Natural killer cell (primary cell): ENCODE measurements around the gene TCF7L1. TPM values are rescaled to one million over a fixed set of nuclear protein-coding genes. Genes with fewer than 3 reads are reported as not detected.

Experiments
- ATAC-seq, 3 donors: fragments of 150-1000 bp in 2 of 3; fragments of 200-7000 bp in 1 of 3; cut with Tn5 transposase; 1 replicate in 1 of 3; 2 replicates in 2 of 3; pipeline ENCODE4 v1.10.0; 2021; ENCODE audit warnings: mild to moderate bottlenecking in 2 of 3, moderate library complexity in 2 of 3
- DNase-seq, 2 donors: peaks; one replicate each; pipeline versions ENCODE4 v3.0.0 to v3.0.0-alpha.2; 2013 to 2021; ENCODE audit warnings: mixed read lengths in 1 of 2
- H3K27ac ChIP-seq: one replicate; pipeline ENCODE4 v1.5.1; 2013; ENCODE audit warnings: mild to moderate bottlenecking, low read length
- H3K27me3 ChIP-seq: one replicate; pipeline ENCODE4 v1.6.1; 2013; ENCODE audit warnings: low read length; ENCODE audit not compliant: control insufficient read depth, insufficient read depth
- H3K36me3 ChIP-seq: one replicate; pipeline ENCODE4 v1.6.1; 2013; ENCODE audit warnings: low read length; ENCODE audit not compliant: control insufficient read depth, insufficient read depth
- H3K4me1 ChIP-seq: one replicate; pipeline ENCODE4 v1.6.1; 2013; ENCODE audit warnings: low read length; ENCODE audit not compliant: control insufficient read depth, insufficient read depth
- H3K4me3 ChIP-seq: one replicate; pipeline ENCODE4 v1.5.1; 2013; ENCODE audit warnings: low read length
- H3K9me3 ChIP-seq: one replicate; pipeline ENCODE4 v1.6.1; 2013; ENCODE audit warnings: low read length; ENCODE audit not compliant: control insufficient read depth, insufficient read depth
- H3K27ac Mint-ChIP-seq, 2 donors: one replicate each; pipeline ENCODE4 v1.8.0; 2022; ENCODE audit warnings: mild to moderate bottlenecking in 2 of 2, mixed read lengths in 2 of 2, moderate library complexity in 1 of 2
- H3K27me3 Mint-ChIP-seq, 2 donors: one replicate each; pipeline ENCODE4 v1.8.0; 2022; ENCODE audit warnings: low read depth in 2 of 2, mixed read lengths in 2 of 2
- H3K36me3 Mint-ChIP-seq: one replicate; pipeline ENCODE4 v1.8.0; 2022; ENCODE audit warnings: mixed read lengths
- H3K4me1 Mint-ChIP-seq, 2 donors: one replicate each; pipeline ENCODE4 v1.8.0; 2022; ENCODE audit warnings: mixed read lengths in 2 of 2
- H3K4me3 Mint-ChIP-seq: one replicate; pipeline ENCODE4 v1.8.0; 2022; ENCODE audit warnings: mild to moderate bottlenecking, moderate library complexity, mixed read lengths
- H3K9me3 Mint-ChIP-seq, 2 donors: one replicate each; pipeline ENCODE4 v1.8.0; 2022; ENCODE audit warnings: mixed read lengths in 2 of 2
- WGBS: methylation state at CpG from one replicate; pipeline ENCODE4 v1.1.7; 2013; ENCODE audit warnings: missing lambda C conversion rate; ENCODE audit not compliant: insufficient coverage; 5-methylcytosine and 5-hydroxymethylcytosine counted together
- intact Hi-C: fragments of 100-400 bp; cut with micrococcal nuclease; formaldehyde crosslinking; loops from one replicate; pipeline ENCODE4 v1.14.2; 2022
- total RNA-seq, 4 donors: library from RNA; stranded (reverse); fragments of 120-200 nt in 1 of 4; gene quantifications; one replicate each; pipeline versions ENCODE4 v1.2.3 to v1.2.4, GENCODE V29; 2013 to 2022
- TF ChIP-seq, protein P1 (sequence below): fragments of 200-600 bp; IDR thresholded peaks from one replicate; pipeline ENCODE4 v1.8.0; 2022; ENCODE audit warnings: antibody characterized with exemption

TCF7L1 gene
- total RNA-seq, 3 donors from 2014 or later (not counting 1 experiment from before 2014, with no cell fraction given): not detected

DNA sequence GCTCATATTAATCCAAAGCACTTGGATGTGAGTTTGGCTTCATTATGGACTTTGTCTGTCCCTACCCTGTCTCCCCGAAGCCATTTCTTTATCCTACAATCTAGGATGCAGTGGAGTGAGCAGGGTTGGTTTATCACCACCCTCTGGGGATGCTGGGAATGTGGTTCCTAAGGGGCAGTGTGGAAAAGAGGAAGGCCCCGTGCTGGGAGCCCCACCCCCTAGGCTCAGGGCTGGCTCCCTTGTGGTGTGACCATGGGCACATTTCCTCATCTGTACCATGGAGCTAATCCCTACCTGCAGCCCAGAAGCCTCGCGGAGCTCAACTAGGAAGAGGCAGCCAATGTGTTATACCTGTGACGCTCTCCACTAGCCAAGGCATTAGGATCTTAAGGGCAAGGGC is 102.1 kb downstream of the TCF7L1 start:
- Mint-ChIP-seq H3K4me1 (peaks cover 7 to 12% of the 10 kb centered on the region in 2 donors), H3K36me3 (no peaks in the 10 kb centered on the region), H3K9me3 (no peaks in the 10 kb centered on the region), H3K4me3 (no peak overlapping the region), H3K27me3 (peaks cover 12 to 20% of the 10 kb centered on the region in 2 donors), H3K27ac (no peak overlapping the region)
- no peak for ATAC-seq
- H3K4me3 ChIP-seq: no peak overlapping the region
- 73% methylated on average over 4 of the region's 5 CpGs for WGBS
- H3K4me1 ChIP-seq: no peaks in the 10 kb centered on the region
- TF ChIP-seq, protein P1, sequence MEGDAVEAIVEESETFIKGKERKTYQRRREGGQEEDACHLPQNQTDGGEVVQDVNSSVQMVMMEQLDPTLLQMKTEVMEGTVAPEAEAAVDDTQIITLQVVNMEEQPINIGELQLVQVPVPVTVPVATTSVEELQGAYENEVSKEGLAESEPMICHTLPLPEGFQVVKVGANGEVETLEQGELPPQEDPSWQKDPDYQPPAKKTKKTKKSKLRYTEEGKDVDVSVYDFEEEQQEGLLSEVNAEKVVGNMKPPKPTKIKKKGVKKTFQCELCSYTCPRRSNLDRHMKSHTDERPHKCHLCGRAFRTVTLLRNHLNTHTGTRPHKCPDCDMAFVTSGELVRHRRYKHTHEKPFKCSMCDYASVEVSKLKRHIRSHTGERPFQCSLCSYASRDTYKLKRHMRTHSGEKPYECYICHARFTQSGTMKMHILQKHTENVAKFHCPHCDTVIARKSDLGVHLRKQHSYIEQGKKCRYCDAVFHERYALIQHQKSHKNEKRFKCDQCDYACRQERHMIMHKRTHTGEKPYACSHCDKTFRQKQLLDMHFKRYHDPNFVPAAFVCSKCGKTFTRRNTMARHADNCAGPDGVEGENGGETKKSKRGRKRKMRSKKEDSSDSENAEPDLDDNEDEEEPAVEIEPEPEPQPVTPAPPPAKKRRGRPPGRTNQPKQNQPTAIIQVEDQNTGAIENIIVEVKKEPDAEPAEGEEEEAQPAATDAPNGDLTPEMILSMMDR: no peak
- no peaks in the 10 kb centered on the region for H3K27me3 ChIP-seq
- no peak overlapping the region for H3K27ac ChIP-seq
- H3K36me3 ChIP-seq: no peaks in the 10 kb centered on the region
- DNase-seq: no peak
- intact Hi-C loops: no loop called here
- H3K9me3 ChIP-seq: no peaks in the 10 kb centered on the region

DNA sequence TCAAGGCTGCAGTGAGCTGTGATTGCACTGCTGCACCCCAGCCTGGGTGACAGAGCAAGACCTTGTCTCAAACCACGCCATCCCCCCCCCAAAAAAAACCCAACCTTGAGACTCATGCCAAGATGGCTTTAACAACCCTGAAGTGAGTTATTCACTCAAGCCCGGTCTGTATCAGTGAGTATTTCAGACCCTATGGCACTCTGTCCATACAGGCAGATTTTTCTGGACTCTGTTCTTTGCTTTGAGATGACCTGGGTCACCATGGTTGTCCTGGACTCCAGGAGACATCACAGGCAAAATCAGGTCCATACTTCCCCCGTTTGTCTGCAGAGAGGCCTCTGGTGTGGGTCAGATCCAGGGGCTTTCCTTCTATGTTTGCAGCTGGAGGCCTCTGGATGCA is 102.9 kb downstream of the TCF7L1 start:
- no peak overlapping the region for H3K27ac ChIP-seq
- no peaks in the 10 kb centered on the region for H3K9me3 Mint-ChIP-seq
- H3K4me1 ChIP-seq: no peaks in the 10 kb centered on the region
- H3K36me3 Mint-ChIP-seq: no peaks in the 10 kb centered on the region
- H3K4me1 Mint-ChIP-seq: peaks cover 7 to 12% of the 10 kb centered on the region in 2 donors
- H3K27me3 Mint-ChIP-seq: peaks cover 12 to 20% of the 10 kb centered on the region in 2 donors
- H3K4me3 ChIP-seq: no peak overlapping the region
- ATAC-seq (no peak), DNase-seq (no peak)
- 82% methylated on average over 3 of the region's 3 CpGs for WGBS
- no peaks in the 10 kb centered on the region for H3K9me3 ChIP-seq
- H3K27me3 ChIP-seq: no peaks in the 10 kb centered on the region
- H3K27ac Mint-ChIP-seq: no peak overlapping the region
- no peak overlapping the region for H3K4me3 Mint-ChIP-seq
- intact Hi-C loops: no loop called here
- H3K36me3 ChIP-seq: no peaks in the 10 kb centered on the region
- TF ChIP-seq, protein P1: no peak

DNA sequence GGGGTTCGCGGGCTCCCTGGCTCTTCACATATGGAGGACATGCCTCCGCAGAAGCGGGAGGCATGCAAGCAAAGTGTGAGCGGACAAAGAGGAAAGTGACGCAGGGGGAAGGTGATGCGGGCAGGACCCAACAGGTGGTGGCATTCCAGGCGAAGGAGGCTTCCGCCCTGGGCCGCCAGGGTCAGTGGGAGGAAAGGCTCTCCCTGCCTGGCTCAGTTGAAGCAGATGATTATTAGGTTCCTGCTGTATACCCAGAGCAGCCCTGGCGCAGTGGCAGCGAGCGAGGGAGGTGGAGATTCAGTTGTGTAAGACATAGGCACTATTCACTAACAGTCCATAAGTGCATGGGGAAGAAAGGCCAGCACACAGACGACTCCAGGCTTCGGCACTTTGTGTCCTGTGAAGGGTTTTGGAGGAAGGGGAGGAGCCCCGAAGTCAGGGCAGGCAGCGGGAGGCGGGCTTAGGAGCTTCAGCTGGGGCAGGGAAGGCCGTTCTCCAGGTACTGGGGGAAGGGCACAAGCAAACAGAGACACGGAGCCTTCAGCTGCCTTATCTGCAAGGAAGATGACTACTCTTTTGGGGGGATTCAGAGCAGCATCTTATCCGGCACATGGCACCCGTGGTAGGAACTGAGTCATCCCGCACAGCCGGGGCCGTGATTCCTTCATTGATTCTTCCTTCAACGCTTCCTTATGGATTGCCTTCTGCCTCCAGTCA is 104.8 kb downstream of the TCF7L1 start:
- Histone ChIP-seq H3K36me3 (no peaks in the 10 kb centered on the region), H3K27me3 (no peaks in the 10 kb centered on the region), H3K4me3 (no peak overlapping the region), H3K9me3 (no peaks in the 10 kb centered on the region), H3K27ac (no peak overlapping the region), H3K4me1 (no peaks in the 10 kb centered on the region)
- 77% methylated on average over 26 of the region's 26 CpGs for WGBS
- Mint-ChIP-seq H3K36me3 (no peaks in the 10 kb centered on the region), H3K9me3 (no peaks in the 10 kb centered on the region), H3K4me1 (peaks cover 7 to 12% of the 10 kb centered on the region in 2 donors), H3K4me3 (no peak overlapping the region), H3K27ac (no peak overlapping the region), H3K27me3 (peaks cover 12 to 19% of the 10 kb centered on the region in 2 donors)
- intact Hi-C loops: no loop called here
- DNase-seq (no peak), ATAC-seq (no peak)
- TF ChIP-seq, protein P1: no peak

- 99% methylated on average over 7 of the region's 8 CpGs for WGBS
- H3K27me3 Mint-ChIP-seq: peaks cover 13 to 22% of the 10 kb centered on the region in 2 donors
- Histone ChIP-seq H3K4me3 (no peak overlapping the region), H3K9me3 (no peaks in the 10 kb centered on the region), H3K27ac (no peak overlapping the region), H3K27me3 (no peaks in the 10 kb centered on the region), H3K36me3 (no peaks in the 10 kb centered on the region), H3K4me1 (no peaks in the 10 kb centered on the region)
- no peak overlapping the region for H3K27ac Mint-ChIP-seq
- ATAC-seq: no peak
- H3K4me3 Mint-ChIP-seq: no peak overlapping the region
- no peaks in the 10 kb centered on the region for H3K9me3 Mint-ChIP-seq
- peaks cover 7 to 12% of the 10 kb centered on the region in 2 donors for H3K4me1 Mint-ChIP-seq
- no peak for DNase-seq
- TF ChIP-seq, protein P1: no peak
- H3K36me3 Mint-ChIP-seq: no peaks in the 10 kb centered on the region
- intact Hi-C loops: no loop called here
These were observed 105.4 kb downstream of the TCF7L1 start for GRCh38 chr2:85238607-85239006.
